Mesodermal cell (in vitro differentiated cells): ENCODE results near the gene SET.

Source experiments
- H3K27ac ChIP-seq: 2 replicates; pipeline ENCODE4 v1.7.0; 2013; ENCODE audit warnings: mild to moderate bottlenecking, low read depth, low read length, moderate library complexity; ENCODE audit not compliant: severe bottlenecking
- H3K36me3 ChIP-seq: 2 replicates; pipeline ENCODE4 v1.7.1; 2013; ENCODE audit warnings: mild to moderate bottlenecking, low read length, moderate library complexity; ENCODE audit not compliant: control insufficient read depth, insufficient read depth
- H3K4me1 ChIP-seq: one replicate; pipeline ENCODE4 v1.7.1; 2013; ENCODE audit warnings: mild to moderate bottlenecking, low read length; ENCODE audit not compliant: insufficient read depth, control insufficient read depth, poor library complexity, severe bottlenecking
- H3K4me3 ChIP-seq: 2 replicates; pipeline ENCODE4 v1.7.0; 2013; ENCODE audit warnings: low read length, control low read depth, mild to moderate bottlenecking; ENCODE audit not compliant: insufficient read depth, poor library complexity, severe bottlenecking; ENCODE audit errors: extremely low read depth
- H3K9me3 ChIP-seq: 2 replicates; pipeline ENCODE4 v1.7.1; 2013; ENCODE audit warnings: mild to moderate bottlenecking, low read length, moderate library complexity; ENCODE audit not compliant: control insufficient read depth
- whole genome bisulfite sequencing, 2 experiments: methylation state at CpG; one replicate each; pipeline ENCODE4 v1.1.5; 2013; ENCODE audit warnings: missing lambda C conversion rate in 2 of 2; ENCODE audit not compliant: insufficient coverage in 2 of 2; 5-methylcytosine and 5-hydroxymethylcytosine counted together

The SET gene

DNA sequence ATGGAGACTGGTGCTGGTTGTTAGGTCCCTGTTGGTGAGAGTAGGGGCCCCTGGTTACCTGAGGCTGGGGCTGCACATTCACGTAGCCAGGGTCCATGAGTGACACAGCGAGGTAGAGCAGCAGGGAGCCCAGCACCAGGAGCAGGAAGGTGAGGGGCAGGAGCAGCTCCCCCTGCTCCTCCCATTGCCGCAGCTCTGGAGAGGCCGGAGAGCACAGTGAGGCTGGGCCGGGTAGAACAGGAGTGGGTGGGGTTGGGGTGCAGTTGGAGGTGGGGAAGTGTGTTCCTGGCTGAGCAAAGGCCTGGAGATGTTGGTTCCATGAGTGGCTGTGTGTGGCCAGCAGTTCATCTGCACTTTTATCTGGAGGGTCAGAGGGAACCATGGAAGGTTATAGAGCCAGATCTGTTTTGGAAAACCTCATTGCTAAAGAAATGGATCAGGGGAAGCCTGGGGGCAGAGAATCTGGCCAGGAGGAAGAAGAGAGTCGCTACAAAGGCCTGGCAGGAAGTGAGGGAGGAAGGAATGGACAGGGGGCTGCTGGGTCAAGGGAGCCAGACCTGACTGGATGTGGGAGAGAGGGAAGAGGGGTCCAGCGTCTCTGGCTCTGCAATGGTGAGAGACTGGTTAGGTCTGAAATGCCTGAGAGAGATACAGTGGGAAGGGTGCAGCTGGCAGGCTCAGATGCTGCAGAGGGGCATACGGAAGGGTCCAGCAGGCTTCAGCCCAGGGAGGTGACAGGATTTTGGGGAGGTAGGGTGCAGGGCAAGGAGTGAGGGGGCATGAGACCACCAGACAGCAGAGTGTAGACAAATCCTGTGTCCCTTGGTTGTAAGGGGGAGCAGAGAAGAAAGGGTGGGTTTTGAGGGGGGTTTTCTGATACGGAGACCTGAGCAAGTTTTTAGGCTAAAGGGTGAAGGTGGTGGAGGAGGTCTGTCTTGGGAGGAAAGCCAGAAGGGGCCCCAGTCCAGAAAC lies 33.6 kb downstream of the SET start:
- 74 to 92% methylated on average over 7 to 9 of the region's 9 CpGs for WGBS, 2 experiments
- no peaks in the 10 kb centered on the region for H3K4me1 ChIP-seq
- peak overlapping the region; percentile 59 for H3K4me3 ChIP-seq
- no peak overlapping the region for H3K27ac ChIP-seq
- H3K9me3 ChIP-seq: no peaks in the 10 kb centered on the region
- H3K36me3 ChIP-seq: peaks cover 36% of the 10 kb centered on the region

DNA sequence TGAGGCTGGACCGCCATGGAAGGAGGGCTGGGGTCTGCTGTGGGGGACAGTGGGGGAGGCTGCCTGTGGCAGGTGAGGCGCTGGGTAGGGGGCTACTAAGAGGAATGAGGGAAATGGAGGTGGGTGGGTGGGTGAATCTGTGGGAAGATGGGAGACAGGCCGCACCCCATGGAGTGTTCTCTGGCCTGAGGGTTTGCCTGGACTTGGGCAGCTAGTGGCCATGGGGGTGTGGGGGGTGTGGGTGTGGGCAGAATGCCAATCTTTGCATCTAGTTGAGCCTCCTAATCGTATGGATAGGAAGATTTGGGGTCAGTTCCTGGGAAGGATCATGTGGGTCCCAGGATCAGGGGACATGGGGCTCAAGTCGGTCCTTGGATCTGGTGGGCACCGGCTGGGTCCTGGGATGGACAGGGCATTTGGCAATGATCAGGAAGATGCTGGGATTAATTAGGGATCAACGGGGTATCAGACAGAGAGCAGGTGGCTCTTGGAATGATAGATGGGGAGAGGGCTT lies 34.4 kb downstream of the SET start:
- H3K27ac ChIP-seq: no peak overlapping the region
- peaks cover 29% of the 10 kb centered on the region for H3K36me3 ChIP-seq
- no peaks in the 10 kb centered on the region for H3K4me1 ChIP-seq
- peak overlapping the region; percentile 59 for H3K4me3 ChIP-seq
- WGBS, 2 experiments: 40 to 48% methylated on average over 7 of the region's 7 CpGs
- no peaks in the 10 kb centered on the region for H3K9me3 ChIP-seq

DNA sequence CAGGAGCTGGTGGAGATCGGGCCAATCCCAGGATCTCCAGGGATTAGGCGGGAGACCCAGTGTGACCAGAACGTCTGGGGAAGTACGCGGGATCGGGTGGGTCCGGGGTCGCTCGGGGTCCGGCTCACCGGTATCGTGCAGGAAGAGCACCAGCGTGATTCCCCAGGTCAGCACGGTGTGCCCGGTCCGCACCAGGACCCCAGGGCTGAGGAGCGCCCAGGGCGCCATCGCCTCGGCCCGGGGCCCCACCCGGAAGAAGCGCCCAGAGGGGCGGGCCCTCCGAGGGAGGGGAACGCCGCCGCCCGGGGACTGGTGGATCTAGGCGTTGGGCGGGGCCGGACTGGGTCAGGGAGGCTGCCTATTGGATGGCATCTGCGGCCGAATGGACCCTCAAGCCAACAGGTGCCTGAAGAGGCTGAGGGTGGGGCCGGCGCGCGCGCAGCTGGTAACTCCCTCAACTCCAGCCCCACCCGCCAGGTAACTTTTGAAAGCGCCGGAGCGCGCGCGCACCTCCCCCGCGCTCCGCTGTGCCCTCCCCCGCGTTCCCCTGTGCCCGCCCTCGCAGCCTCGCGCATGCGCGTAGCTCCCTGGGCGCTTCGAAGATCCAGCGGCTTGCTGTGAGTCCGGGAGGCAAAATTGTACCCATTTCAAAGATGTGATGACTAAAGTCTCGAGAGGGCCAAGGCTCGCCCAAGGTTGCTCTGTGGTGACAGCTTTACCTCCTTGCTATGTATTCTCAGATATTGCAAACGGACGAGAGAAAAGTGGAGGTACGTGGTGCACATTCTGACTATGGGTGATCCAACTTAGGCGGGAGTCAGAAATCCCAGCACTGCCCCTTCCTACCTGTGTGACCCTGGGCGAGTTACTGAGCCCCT lies 35.1 kb downstream of the SET start, which contains the start of gene ZDHHC12:
TSS of gene ZDHHC12 (minus strand) at position 262 of the 878 bp plus-strand sequence. CDS start at position 228, 34 bp downstream.
- H3K27ac ChIP-seq: no peak within 1 kb of the TSS
- H3K4me3 ChIP-seq: peak within 1 kb of the TSS; percentile 59
- 3% methylated on average over 57 to 65 of the region's 68 CpGs for WGBS, 2 experiments
- H3K9me3 ChIP-seq: no peaks in the 10 kb centered on the region
- H3K4me1 ChIP-seq: no peaks in the 10 kb centered on the region
- H3K36me3 ChIP-seq: peaks cover 26% of the 10 kb centered on the region

DNA sequence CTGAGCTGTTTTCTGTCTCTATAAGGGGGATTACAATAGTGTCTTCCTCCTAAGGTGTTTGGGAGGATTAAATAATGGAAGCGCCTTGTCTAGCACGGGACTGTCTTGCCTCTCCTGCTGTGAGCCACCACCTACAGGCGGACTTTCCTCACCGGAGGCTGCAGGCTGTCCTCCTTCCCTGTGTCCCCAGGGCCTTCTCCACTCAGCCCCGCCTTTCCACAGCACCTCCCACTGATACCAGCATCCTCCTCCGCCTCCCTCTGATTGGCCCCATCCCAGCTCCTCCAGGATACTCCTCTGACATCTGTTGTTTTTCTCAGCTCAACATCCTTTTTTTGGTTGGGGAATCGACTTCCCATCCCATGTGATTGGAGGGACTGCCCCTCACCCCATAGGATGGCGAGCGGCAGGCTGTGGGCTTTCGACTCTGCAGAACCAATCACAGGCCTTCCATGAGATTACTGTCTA lies 35.8 kb downstream of the SET start:
- H3K4me3 ChIP-seq: peak overlapping the region; percentile 59
- H3K36me3 ChIP-seq: peaks cover 22% of the 10 kb centered on the region
- H3K4me1 ChIP-seq: no peaks in the 10 kb centered on the region
- WGBS, 2 experiments: 50 to 62% methylated on average over 4 to 10 of the region's 10 CpGs
- H3K27ac ChIP-seq: no peak overlapping the region
- no peaks in the 10 kb centered on the region for H3K9me3 ChIP-seq

DNA sequence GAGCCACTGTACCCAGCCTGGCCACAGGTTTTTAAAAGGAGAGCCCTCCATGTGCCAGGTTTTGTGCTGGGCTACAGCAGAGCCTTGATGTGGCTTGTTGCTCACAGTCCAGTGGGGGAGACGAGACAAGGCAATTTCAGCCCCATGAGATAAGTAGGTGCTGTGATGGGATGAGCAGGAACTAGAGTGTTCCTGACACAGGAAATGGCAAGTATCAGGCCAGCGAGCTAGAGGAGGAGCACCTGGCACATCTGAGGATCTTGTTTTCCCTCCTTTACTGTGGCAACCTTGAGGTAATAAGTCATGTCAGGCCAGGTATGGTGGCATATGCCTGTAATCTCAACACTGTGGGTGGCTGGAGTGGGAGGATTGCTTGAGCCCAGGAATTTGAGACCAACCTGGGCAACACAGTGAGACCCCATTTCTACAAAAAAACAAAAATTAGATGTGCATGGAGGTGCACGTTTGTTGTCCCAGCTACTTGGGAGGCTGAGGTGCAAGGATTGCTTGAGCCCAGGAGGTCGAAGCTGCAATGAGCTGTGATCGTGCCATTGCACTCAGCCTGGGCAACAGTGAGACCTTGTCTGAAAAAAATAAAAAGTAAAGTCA lies 38.7 kb downstream of the SET start:
- WGBS, 2 experiments: 88 to 97% methylated on average over 4 to 5 of the region's 5 CpGs
- H3K27ac ChIP-seq: no peak overlapping the region
- no peak overlapping the region for H3K4me3 ChIP-seq

DNA sequence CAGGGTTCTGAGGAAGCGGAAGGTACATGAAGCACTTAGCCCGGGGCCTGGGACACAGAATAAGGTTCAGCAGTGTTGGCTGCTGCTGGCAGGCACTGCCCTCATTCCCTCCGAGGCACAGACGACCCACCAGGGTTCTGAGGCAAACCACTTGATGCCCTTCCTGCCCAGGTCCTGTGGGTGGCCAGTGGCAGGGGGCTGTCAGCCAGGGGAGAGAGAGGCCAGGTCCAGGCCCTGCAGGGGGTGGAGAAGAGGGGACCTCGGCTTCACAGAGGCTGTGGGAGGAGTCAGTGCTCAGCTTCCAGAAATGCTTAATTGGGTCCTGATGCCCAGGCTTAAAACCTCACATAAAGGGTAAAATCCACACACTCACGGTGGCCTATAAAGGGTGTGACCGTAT lies 39.3 kb downstream of the SET start:
- Histone ChIP-seq H3K4me1 (no peaks in the 10 kb centered on the region), H3K9me3 (no peaks in the 10 kb centered on the region), H3K27ac (no peak overlapping the region), H3K4me3 (no peak overlapping the region), H3K36me3 (peaks cover 7% of the 10 kb centered on the region)
- 86 to 87% methylated on average over 7 of the region's 7 CpGs for WGBS, 2 experiments

More for the DNA sequence above, 38.7 kb downstream of the SET start:
- H3K4me1 ChIP-seq: no peaks in the 10 kb centered on the region
- peaks cover 7% of the 10 kb centered on the region for H3K36me3 ChIP-seq
- H3K9me3 ChIP-seq: no peaks in the 10 kb centered on the region

DNA sequence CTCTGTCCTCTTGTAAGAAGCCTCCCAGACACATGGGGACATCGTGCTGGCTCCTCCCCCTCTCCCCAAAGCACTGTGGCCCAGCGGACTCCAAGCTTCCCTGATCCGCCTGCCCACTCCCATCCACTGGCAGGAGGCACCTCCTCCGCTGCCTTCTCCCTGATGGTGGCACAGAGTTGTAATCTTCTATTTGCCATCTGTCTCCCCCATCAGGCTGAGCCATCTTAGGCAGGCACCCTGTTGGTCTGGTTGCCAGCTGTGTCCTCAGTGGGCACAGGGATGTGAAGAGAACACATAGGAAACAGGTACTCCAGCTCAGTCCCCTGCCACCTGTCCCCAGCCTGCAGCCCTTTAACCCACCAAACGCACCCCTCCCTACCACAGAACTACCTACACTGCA lies 40.3 kb downstream of the SET start:
- no peaks in the 10 kb centered on the region for H3K4me1 ChIP-seq
- no peak overlapping the region for H3K4me3 ChIP-seq
- peaks cover 9% of the 10 kb centered on the region for H3K36me3 ChIP-seq
- 77 to 78% methylated on average over 5 of the region's 5 CpGs for WGBS, 2 experiments
- no peak overlapping the region for H3K27ac ChIP-seq
- H3K9me3 ChIP-seq: no peaks in the 10 kb centered on the region

DNA sequence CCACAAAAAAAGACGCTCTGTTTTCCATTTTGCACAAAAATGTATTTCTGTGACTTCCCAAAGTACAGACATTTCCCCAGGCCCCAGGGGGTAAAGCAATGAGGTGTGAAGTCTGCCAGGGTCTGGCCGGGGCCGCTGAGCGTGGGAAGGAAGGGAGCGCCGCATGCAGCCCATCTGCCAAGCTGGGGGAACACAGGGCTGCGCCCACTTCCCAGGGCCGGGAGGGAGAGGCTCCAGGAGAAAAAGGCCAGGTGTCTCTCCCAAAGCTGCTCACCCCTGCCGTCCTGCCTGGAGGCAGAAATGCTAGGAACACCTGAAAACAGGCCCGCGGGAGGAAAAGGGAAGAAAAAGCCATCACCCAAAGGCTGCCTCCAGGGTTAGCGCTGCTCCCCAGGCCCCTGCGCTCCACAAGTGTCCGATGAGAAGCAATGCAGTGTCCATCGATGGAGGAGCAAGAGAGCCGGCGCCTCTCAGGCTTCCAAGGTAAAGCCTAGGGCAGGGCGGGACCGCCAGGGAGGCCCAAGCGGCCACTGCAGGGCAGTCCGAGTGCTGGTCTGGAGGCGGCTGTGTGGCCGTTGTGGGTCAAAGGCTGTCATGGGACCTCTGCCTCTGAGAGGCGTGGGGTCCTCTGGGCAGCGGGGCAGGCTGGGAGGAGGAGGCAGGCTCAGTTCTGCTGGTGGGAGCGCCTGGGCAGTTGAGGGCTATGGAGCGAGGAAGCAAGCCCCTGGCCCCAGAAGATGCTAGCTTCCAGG lies 40.9 kb downstream of the SET start:
- WGBS, 2 experiments: 93 to 94% methylated on average over 20 to 26 of the region's 27 CpGs
- Histone ChIP-seq H3K9me3 (no peaks in the 10 kb centered on the region), H3K4me1 (no peaks in the 10 kb centered on the region), H3K27ac (no peak overlapping the region), H3K4me3 (no peak overlapping the region), H3K36me3 (peaks cover 13% of the 10 kb centered on the region)

DNA sequence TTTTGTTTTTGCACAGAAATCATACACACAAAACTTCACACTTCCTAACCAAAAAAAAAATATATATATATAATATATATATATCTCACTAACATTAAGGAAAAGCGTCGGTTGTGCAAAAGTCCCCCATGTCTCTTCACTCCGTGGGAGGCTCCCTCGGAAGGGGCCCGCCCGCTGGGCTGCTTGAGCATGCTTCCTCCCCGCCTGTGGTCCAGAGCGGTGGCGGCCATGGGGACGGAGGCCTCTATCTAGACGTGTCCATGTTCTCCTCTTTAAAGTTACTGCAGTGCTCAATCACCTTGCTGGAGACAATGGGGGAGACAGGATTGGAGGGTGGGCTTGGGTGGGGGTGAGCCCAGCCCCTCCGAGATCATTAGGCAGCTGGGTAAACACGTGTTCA lies 42.1 kb downstream of the SET start:
- 91 to 92% methylated on average over 11 to 12 of the region's 13 CpGs for WGBS, 2 experiments
- H3K36me3 ChIP-seq: peaks cover 17% of the 10 kb centered on the region
- no peak overlapping the region for H3K27ac ChIP-seq
- H3K4me1 ChIP-seq: no peaks in the 10 kb centered on the region
- no peak overlapping the region for H3K4me3 ChIP-seq
- H3K9me3 ChIP-seq: no peaks in the 10 kb centered on the region
